Stimulated activated CD4-positive, alpha-beta T cell treated with anti-CD3 and anti-CD28 coated beads, Interleukin-1b, Interleukin-23, amount 100 ng/mL, for 4 hours (primary cell): Measurements from ENCODE around the gene STK17A.
A peak's percentile ranks its signal among the peaks of the same experiment; 100 is the strongest.
"Not testable (repeated sequence)": the region's sequence is repeated elsewhere in the genome, so short reads cannot be mapped to it uniquely, and the experiment has no call there.

Experiments used
- DNase-seq, 2 donors: peaks; one replicate each; pipeline ENCODE4 v3.0.0-alpha.2; 2020; ENCODE audit warnings: low read depth in 2 of 2

STK17A gene

GRCh38 chr7:43568529-43568928, 14.4 kb upstream of the STK17A start:
- DNase-seq = no peak

DNA sequence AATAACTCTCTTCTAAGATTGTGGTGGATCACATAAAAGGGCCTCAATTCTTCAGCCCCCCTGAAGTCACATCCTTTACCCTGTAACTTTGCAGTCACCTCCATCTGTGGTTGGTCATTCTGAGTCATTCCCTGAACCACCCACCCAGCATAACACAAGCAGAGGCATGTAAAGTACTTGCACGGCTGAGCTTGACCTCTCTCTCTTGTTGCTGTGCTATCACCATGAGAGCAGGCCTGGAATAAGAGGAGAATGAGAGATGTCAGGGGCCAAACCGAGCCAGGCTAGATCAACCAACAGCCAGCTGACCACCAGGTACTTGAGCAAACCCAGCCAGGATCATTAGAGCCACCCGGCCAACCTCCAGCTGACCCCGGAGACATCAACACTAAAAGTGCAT, 13.5 kb upstream of the STK17A start:
- no peak for DNase-seq

GRCh38 chr7:43570688-43571365, 12.1 kb upstream of the STK17A start:
- no peak for DNase-seq

GRCh38 chr7:43572516-43573049, 10.3 kb upstream of the STK17A start:
- DNase-seq = no peak

DNA sequence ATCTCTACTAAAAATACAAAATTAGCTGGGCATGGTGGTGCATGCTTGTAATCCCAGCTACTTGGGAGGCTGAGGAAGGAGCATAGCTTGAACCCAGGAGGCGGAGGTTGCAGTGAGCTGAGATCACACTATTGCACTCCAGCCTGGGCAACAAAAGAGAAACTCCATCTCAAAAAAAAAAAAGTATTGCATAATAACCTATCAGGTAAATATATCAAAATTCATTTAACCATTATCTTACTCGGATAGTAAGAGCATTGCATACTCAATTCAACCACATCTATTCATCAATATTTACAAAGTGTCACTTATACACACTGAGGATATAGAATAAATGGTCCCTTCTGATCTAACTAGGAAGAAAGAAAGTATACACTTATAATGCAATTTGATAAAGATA, 9.1 kb upstream of the STK17A start:
- not testable (repeated sequence) for DNase-seq

GRCh38 chr7:43575506-43575905, 7.4 kb upstream of the STK17A start:
- DNase-seq = no peak

- no peak for DNase-seq
These were observed 6.7 kb upstream of the STK17A start for GRCh38 chr7:43576241-43576640.

DNA sequence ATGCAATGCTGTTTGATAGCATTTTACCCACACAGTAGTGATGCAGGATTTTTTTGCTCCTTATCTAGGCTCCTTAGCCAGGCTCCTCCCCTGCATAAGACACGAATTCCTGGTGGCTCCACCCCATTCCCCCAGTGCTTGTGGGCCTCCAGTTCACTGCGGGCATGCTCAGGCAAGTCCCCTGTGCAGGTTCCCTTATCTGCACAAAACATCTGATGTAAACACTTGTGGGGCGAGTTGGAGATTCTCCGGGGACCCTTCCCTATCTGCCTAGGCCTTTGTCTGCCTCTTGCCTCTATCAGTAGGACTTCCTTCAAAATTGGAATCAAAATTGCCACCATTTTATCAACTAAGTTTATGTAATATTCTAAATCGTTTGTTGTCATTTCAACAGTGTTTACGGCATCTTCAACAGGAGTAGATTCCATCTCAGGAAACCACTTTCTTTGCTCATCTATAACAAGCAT, 5.4 kb upstream of the STK17A start:
- DNase-seq = no peak

DNA sequence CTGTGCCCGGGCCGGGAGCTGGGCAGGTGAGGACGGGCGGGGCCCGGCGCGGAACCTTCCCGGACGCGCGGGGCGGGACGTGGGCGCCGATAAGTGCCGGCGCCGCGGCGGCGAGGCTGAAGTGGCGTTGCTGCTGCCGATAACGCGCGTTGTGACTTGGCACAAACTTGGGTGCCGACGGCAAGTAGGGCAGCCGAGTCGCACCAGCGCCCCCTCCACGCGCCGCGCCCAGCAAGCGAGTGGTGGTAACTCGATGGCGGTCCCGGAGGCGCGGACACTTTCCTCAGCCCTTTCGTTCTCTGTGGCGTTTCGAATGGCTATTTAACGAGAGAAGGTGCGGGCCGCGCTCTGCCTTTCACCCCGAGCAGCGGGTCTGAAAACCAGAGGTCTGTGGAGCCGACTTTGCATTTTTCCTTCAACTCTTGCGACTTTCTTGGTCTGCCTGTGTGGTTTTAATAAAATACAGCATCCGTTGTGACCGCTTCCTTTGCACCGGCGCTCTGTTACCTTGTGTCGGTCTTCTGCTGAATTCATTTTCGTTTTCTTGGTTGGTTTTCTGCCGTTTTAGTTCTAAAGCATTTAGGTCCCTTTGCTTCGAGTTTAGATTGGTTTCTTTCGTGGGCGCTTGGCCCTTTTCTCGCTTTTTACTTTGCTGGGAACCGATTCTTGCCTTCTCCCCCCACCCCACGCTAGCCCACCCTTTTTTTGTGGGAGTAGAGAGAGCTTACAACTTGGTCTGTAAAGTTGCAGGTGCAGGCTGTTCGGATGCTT, 701 bp downstream of the STK17A start:
- DNase-seq = peak; percentile 32 to 60

- DNase-seq = no peak
These were observed 1.3 kb downstream of the STK17A start for GRCh38 chr7:43584195-43584586.

GRCh38 chr7:43584733-43585132, 1.8 kb downstream of the STK17A start:
- not testable (repeated sequence) for DNase-seq

DNA sequence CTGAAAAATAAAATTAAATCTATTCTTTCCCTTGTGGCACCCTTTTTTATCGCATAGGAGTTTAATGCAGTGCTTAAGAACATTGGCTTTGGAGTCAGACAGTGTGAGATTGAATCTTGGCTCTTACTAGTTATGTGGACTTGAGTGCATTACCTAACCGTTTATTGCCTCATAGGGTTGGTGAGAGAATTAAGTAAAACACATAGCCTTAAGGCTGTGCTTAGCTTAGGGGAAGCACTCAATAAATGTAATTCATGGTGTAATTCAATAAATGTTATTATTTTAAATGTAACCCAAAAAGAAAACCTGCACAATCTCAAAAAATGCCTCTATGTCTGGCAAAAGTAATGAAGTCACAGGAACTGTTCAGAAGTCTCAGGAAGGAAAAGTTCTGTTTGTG, 2.7 kb downstream of the STK17A start:
- no peak for DNase-seq

DNA sequence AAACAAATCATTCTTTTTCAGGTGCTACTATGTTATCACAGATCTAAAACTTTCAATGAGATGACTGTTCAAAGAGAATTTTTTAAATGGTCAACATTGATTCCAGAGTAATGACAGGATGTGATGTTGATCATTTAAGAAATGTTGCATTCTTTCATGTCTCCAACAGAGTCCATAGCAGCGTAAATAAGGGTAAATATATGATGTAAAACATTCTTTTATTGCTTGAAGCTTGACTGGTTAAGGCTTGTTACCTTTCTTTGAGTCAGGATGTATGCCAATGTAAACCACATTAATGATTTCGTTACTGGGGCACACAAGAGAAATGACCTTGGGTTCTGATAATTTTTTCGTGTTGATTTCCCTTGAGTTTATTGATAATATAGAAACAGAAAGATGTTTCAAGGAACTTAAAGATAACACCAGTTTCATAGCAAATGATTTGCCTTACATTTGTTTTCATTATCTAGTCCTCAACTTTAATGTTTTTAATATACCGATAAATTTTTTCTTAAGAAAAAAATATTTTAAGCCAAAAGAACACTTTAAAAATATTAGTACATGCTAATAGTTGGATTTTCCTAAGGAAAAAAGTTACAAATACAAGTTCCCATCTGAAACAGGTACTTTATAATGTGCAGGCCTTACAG, 3.5 kb downstream of the STK17A start:
- DNase-seq = no peak

DNA sequence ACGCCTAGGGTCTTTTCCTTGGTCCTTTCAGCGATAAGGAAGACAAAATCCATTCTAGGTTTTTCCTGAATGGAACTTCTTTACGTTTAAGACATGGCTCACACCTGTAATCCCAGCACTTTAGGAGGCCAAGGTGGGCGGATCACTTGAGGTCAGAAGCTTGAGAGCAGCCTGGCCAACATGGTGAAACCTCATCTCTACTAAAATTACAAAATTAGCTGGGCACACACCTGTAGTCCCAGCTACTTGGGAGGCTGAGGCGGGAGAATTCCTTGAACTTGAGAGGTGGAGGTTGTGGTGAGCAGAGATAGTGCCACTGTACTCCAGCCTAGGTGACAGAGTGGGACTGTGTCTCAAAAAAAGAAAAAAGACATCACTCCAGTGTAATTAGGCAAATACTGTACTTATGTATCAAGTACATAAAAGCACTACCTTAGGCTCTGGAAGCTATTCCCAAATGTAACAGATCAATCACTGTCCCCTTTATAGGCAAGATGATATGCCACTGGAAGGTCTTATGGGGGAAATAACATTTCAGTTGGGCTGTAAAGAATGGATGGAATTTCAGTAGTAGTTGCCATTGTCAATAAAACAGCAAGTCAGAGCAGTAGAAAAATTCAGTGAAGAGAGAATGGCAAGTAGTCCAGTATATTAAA, 5.7 kb downstream of the STK17A start:
- DNase-seq = no peak

DNA sequence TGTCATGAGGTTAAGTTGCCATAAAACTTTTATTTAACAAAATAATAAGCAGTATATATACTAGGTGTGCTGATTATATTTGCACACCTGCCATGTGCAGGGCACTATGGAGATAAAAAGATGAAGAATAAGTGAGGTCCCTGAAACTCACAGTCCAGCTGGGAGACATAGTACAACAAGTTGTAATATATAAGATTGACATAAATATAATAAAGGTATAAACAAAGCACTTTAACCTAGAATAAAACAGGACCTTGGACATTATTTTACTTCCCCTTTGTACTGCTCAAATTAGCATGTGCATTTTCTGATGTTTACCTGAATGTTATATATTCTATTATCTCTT, 6.2 kb downstream of the STK17A start:
- no peak for DNase-seq

- DNase-seq = no peak
These were observed 6.8 kb downstream of the STK17A start for GRCh38 chr7:43589728-43590127.

GRCh38 chr7:43590862-43591557, 8.1 kb downstream of the STK17A start:
- DNase-seq = no peak

DNA sequence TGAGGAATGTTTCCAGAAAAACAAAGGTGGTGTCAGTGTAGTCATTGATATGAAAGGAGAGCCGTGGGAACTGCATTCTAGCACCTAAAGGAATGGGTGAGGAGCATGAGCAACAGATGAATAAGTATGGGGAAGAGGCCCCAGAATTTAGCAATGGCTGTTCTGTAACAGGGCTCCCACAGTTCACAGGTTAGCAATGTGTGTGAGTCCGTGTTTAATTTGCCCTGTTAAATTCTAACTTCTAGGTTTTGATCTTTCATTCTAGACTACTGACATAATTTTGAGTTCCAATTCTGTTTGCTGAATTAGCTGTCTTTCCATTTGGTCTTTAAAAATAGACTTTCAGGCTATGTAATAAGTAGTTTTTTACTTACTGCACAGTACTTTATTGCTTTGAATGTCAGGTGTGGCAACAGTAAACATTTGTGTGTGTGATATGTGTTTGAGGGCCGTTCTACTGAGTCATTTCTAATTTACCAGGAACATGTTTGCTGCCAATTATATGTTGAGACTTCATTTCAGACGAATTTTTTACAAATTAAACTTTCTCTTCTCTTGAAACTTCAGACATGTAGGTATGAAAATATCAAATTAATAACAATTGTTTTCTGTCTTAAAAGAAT, 8.8 kb downstream of the STK17A start:
- DNase-seq = no peak

GRCh38 chr7:43592326-43592725, 9.4 kb downstream of the STK17A start:
- DNase-seq = no peak

DNA sequence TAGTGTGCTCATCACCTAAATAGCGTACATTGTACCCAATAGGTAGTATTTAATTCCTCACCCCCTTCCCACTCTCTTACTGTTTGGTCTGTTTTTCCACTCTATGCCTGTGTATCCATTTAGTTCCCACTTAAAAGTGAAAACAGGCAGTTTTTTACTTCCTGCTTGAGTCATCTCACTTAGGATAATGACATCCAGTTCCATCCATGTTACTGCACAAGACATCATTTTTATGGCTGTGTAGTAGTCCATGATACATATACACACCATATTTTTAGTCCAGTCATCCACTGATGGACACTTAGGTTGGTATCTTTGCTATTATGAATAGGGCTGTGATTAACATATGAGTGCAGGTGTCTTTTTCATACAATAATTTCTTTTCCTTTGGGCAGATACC, 10.1 kb downstream of the STK17A start:
- no peak for DNase-seq

DNA sequence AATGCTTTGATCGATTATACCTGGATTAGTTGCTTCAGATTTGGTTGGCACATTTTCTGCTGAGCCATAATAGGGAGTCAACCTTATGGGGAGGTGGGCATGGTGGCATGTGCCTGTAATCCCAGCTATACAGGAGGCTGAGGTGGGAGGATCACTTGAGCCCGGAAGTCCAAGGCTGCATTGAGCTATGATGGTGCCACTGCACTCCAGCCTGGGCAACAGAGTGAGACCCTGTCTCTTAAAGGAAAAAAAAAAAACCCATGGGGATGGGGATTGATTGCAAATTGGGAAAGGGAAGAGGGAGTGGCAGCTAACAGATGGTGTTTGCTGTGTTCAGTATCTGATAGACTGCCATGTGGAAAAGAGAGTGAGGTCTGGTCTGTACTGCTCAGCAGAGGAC, 11.1 kb downstream of the STK17A start:
- no peak for DNase-seq
